SH-SY5Y (cell line): Measurements from ENCODE around the gene RNASEH2B.

Experiments used
- GATA2 ChIP-seq: IDR thresholded peaks from 2 replicates; pipeline ENCODE4 v1.6.1; 2011; ENCODE audit warnings: mild to moderate bottlenecking, low read depth, low read length
- GATA3 ChIP-seq: IDR thresholded peaks from 2 replicates; pipeline ENCODE4 v1.6.1; 2011; ENCODE audit warnings: low read depth, mild to moderate bottlenecking, low read length, moderate library complexity

DNA sequence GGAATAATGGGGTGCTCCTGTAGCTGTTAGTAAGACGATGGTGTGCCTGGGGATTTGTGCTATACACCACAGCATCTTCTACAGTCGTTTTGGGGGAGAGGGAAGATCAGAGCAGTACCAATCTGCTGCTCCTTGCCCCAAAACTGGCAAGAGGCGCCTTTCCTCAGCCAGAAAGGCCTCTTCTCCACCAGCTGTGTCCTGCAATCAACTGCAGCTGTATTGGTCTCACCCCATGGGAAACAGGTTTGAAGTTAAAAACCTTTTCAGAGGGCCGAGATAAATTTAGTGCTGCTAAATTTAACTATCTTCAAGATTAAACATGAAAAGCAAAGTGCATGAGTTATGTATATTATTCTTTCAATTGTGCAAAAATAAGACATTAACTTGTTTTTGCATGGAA lies 1.2 kb upstream of the RNASEH2B start:
- TF ChIP-seq GATA2 = no peak
- TF ChIP-seq GATA3 = no peak
